ENCODE results near the gene USH2A.

Gene USH2A

GRCh38 chr1:215754112-215754511 lies 669.1 kb downstream of the USH2A start:
- DNase-seq (ENCODE audit: low read depth) = no peak
- TF ChIP-seq CTCF (IDR thresholded peaks at IDR 0.05; ENCODE audit: control insufficient read depth, insufficient read depth, low read depth, low read length, missing control alignments) = no peak
- no peak overlapping the region for H3K4me3 ChIP-seq (ENCODE audit: control insufficient read depth, low read depth, low read length)

- no peak overlapping the region for H3K4me3 ChIP-seq (ENCODE audit: control insufficient read depth, low read depth, low read length)
- no peak for TF ChIP-seq CTCF (IDR thresholded peaks at IDR 0.05; ENCODE audit: control insufficient read depth, insufficient read depth, low read depth, low read length, missing control alignments)
- DNase-seq (ENCODE audit: low read depth) = peak; percentile 21
Observed at GRCh38 chr1:215749414-215749813, 673.8 kb downstream of the USH2A start.

- no peak overlapping the region for H3K4me3 ChIP-seq (ENCODE audit: control insufficient read depth, low read depth, low read length)
- DNase-seq (ENCODE audit: low read depth) = no peak
- TF ChIP-seq CTCF (IDR thresholded peaks at IDR 0.05; ENCODE audit: control insufficient read depth, insufficient read depth, low read depth, low read length, missing control alignments) = no peak
Observed at GRCh38 chr1:215748431-215748830, 674.8 kb downstream of the USH2A start.

GRCh38 chr1:215744419-215744818 lies 678.8 kb downstream of the USH2A start:
- no peak overlapping the region for H3K4me3 ChIP-seq (ENCODE audit: control insufficient read depth, low read depth, low read length)
- no peak for DNase-seq (ENCODE audit: low read depth)
- TF ChIP-seq CTCF (IDR thresholded peaks at IDR 0.05; ENCODE audit: control insufficient read depth, insufficient read depth, low read depth, low read length, missing control alignments) = no peak

GRCh38 chr1:215739025-215739424 lies 684.2 kb downstream of the USH2A start:
- DNase-seq (ENCODE audit: low read depth) = no peak
- H3K4me3 ChIP-seq (ENCODE audit: control insufficient read depth, low read depth, low read length) = no peak overlapping the region
- TF ChIP-seq CTCF (IDR thresholded peaks at IDR 0.05; ENCODE audit: control insufficient read depth, insufficient read depth, low read depth, low read length, missing control alignments) = no peak

- no peak for DNase-seq (ENCODE audit: low read depth)
- no peak for TF ChIP-seq CTCF (IDR thresholded peaks at IDR 0.05; ENCODE audit: control insufficient read depth, insufficient read depth, low read depth, low read length, missing control alignments)
- no peak overlapping the region for H3K4me3 ChIP-seq (ENCODE audit: control insufficient read depth, low read depth, low read length)
Observed at GRCh38 chr1:215731699-215732098, 691.5 kb downstream of the USH2A start.

- no peak for TF ChIP-seq CTCF (IDR thresholded peaks at IDR 0.05; ENCODE audit: control insufficient read depth, insufficient read depth, low read depth, low read length, missing control alignments)
- no peak overlapping the region for H3K4me3 ChIP-seq (ENCODE audit: control insufficient read depth, low read depth, low read length)
- DNase-seq (ENCODE audit: low read depth) = no peak
Observed at GRCh38 chr1:215730600-215730999, 692.6 kb downstream of the USH2A start.

All from AG09309 (cell line).